Astrocyte of the hippocampus (primary cell): ENCODE data around the gene ECM1.

Experiments
- DNase-seq: peaks from one replicate; pipeline ENCODE4 v3.0.0; 2011; ENCODE audit warnings: low read depth, low spot score

Gene ECM1

DNA sequence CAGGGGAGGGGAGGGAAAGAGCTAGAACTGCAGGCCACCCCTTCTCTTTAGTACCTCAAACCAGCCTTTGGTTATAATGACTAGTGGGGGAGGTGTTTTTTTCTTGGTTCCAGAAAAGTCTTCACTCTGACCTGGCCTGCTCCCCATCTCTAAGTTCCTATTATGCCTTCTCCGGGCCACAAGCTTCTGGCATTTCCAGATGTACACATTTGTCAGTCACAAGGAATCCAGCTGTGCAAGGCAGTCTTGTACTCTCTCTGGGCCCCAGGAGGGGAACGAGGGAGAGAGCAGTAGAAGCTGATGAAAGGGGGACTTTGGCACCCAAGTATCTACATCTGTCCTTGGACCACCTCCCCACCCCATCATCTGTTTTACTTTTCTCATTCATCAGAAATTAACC is 4.9 kb downstream of the ECM1 start:
- DNase-seq, result no peak

DNA sequence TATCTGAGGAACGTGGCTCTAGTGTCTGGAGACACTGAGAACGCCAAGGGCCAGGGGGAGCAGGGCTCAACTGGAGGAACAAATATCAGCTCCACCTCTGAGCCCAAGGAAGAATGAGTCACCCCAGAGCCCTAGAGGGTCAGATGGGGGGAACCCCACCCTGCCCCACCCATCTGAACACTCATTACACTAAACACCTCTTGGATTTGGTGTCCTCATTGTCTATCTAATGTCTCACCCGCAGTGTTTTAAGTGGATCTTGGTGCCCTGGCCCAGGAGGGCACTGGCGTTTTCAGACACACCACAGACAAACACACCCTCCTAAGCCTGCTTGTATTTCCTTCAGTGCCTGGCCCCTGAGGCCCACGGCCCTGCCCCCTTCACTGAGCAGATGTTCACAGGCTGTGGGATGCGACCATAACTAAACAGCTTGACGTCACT is 5.5 kb downstream of the ECM1 start:
- no peak for DNase-seq

DNA sequence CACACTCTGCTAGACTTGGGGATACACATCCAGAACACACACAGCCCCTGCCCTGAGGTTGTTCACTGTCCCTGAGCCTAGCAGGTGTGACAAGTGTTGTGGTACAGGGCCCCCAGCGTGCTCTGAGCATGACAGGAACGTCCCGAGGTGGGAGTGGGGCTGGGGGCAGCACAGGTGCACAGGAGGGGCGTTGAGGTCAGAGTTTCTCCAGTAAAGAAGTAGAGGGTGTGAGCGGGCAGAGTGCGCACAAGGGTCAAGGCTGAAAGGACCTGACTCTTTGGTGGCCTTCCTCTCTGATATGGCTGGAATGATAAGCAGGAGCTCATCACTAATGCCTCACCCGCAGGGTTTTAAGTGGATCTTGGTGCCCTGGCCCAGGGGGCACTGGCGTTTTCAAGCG is 6.4 kb downstream of the ECM1 start:
- no peak for DNase-seq

DNA sequence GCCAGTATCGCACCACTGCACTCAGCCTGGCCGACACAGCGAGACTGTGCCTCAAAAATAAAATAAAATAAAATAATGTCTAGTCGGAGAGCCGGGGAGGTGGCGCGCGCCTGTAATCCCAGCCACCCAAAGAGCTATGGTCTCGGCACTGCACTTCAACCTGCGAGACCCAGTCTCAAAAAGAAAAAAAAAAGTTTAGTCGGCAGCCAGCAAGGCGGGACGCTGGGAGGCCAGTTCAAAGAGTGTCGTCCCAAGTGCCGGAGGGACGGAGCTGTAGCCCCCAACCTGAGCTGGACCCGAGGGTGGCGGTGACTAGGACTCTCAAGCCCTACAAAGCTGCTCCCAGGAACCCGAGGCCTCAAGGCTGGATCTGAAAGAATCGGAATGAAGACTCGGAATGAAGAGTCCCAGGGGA is 7.0 kb downstream of the ECM1 start:
- no peak for DNase-seq

DNA sequence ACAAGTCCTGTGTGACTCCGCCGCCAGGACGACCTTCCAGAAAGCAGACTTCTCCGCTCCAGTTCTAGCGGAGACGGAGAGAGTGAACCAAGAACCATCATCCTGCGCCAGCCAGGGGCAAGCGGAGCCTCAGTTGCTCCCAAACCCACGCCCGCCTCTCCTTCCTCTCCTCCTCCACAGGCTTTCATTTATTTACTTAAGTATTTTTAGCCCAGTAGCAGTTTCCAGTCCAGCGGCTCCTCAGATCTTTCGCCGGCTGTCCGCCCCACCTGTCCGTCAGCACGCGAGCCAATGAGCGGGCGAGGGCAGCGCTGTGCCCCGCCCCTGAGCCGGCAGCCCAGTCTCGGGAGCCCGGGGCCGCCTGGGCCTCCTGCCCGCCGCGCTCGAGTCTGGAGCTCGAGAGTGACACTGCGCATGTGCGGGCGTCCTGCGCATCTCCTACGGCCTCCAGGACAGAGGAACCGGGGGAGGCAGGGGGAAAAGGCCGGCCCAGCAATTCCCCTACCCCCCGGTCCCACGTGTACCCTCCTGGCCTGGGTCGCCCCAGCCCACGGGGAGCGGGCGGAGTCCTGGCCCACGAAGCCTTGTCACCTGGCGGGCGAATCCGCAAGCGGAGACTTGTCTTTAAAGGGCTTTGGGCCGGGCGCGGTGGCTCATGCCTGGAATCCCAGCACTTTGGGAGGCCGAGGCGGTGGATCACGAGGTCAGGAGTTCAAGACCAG is 7.6 kb downstream of the ECM1 start, which contains the start of gene FALEC:
FALEC (plus strand) TSS at position 425 of the 722 bp plus-strand sequence.
- DNase-seq, result peak; percentile 99

DNA sequence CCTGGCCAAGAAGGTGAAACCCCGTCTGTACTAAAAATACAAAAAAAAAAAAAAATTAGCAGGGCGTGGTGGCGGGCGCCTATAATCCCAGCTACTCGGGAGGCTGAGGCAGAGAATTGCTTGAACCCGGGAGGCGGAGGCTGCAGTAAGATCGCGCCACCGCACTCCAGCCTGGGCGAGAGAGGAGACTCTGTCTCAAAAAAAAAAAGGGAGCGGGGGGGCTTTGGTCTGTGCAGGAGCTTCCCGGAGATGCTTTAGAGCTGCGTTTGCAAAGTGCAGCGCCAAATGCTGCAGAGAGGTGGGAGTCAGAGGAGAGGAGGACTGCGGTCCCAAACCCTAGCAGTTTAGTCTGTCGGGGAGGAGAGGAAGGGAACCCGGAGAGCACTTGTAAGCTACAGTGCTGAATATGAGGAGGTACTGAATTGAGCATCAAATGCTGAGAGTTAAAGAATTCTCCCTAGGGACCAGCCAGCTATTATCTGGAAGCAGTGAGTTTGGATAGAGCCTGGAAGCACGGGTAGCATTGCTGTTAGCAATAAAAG is 8.2 kb downstream of the ECM1 start:
- peak; percentile 46 for DNase-seq

DNA sequence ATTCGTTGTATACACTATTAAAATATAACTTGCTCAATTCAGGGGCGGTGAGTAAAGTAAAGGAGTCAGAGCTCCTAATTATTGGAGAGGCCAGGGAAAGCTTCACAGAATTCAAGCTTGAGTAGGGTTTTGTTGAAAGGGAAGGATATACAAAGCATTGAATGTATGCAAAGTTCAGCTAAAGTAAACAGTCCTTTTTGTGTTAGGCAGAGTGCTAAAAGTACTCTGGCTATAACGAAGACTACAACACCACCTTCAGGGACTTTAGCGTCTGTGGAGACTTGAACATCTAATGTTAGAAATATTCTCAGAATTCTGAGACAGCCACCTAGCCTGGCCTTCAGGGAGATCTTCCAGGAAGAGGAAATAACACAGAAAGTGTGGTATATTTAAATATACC is 8.7 kb downstream of the ECM1 start:
- DNase-seq, result peak; percentile 28

DNA sequence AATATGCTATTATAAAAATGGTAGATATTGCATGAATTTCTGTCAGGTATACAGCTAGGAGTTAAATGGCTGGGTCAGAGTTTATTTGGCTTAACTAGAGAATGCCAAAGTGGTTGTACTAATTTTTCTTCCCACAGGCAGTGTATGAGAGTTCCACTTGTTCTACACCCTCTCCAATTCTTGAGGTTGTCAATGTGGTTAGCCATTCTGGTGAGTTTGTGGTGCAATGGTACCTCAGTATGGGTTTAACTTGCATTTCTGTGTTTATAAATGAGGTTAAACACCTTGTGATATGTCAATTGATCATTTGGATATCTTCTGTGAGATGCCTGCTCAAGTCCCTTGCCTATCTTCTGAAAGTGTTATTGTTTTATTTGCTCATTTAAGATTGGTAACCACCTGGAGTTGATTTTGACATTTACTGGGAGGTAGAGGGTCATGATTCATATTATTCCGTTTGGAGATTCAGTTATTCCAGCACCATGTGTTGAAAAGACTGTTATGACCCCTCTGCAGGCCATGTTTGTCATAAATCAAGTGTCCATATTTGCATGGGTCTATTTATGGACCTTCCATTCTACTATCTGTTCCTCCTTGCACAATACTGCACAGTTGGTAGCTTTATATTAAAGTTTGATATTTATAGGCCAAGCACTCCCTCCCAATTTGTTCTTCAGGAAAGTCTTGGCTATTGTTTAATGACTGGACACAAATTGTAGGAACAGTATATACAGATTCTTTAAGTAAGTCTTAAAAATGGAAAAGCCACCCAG is 13.5 kb downstream of the ECM1 start:
- no peak for DNase-seq

DNA sequence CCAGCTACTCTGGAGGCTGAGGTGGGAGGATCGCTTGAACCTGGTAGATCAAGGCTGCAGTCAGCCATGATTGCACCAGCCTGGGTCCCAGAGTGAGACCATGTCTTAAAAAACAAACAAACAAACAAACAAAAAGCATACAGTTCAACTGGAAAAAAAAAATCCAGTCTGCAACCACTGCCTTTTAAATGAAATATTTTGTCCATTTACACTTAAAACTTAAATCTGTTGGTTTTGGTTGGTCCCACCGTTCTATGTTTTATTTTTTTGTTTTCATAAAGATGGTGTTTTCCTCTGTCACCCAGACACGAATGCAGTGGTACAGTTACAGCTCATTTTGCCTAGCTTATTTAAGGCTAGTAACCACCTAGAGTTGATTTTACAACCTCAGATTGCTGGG is 17.4 kb downstream of the ECM1 start:
- DNase-seq, result no peak

DNA sequence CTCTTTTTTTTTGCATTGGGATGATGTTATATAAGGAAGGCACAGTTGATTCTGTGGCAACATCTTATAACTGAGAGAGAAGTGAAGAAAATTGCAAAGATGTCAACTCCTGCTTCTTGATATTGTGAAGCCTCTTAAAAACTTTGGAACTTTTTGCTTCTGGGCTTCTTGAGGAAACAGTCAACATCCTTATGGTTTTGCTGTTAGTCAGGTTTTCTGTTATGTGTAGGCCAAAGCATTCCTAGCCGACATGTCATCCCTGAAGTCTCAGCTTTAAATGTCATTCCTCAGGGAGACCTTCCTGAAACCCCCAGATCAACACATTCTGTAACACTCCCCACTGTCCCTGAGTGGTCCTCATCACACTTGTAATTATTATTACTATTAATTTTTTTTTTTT is 20.3 kb downstream of the ECM1 start:
- peak; percentile 75 for DNase-seq

DNA sequence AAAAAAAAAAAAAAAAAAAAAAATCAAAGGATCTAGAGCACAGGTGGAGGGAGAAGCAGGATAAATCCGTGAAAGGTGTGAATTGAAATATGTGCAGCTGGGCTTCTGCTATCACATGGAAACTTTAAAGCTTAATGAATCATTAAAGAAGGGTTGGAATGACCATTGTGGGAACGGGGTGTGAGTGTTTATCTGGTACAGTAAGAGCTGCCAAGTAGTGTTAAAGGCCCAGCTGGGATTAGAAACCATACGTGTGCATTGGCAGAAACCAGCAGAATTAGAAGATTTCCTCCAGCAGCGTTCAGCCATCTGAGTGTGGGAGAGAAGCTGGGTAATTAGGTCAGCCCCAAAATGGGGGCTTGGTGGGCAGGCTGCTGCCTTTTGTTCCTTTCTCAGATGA is 21.1 kb downstream of the ECM1 start:
- DNase-seq, result peak; percentile 84

DNA sequence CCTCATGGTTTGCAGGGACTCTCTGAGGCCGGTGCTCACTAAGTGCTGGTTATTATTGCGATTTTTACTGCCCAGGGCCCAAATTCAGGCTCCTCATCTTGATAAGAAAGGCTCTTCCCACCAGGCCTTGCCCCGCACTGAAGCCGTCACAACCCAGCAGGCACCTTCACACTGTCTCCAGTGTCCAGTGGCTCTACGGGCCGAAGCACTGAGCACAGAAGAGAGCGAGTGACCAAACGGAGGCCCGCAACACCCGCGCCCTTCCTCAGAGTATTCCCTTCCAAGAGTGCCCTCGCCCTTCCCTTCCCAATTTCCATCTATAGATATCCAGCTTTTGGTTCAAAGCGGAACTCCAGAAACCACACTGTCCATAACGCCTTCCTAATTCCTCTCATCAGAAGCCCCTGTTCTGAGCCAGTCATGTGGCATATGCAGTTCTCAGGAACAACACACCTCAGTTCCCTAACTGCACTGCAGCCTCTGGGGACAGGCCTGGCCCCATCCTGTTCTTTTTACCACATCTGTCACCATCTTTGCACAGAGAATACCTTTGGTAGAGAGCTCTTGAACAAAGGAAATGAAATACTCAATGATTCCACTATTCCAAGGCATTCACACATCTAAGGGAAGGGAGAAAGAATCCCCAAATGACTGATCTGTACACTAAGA is 22.7 kb downstream of the ECM1 start:
- no peak for DNase-seq

DNA sequence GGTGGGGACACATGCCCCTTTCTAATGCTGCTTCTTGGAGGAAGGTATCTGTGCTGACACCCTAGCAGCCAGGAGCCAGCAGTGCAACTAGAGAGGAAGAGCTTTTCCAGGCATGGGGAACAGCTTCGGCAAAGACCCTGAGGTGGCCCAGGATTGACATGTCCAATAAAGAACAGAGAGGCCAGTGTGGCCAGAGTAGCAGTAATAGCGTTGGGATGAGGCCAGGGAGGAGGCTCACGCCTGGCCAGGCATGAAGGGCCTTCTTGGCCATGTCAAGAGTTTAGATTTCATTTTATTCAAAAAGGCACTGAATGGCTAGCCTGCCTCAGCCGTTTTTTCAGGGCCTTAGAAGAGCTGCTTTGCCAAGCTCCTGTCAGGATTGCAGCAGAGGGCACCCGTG is 25.0 kb downstream of the ECM1 start:
- no peak for DNase-seq

DNA sequence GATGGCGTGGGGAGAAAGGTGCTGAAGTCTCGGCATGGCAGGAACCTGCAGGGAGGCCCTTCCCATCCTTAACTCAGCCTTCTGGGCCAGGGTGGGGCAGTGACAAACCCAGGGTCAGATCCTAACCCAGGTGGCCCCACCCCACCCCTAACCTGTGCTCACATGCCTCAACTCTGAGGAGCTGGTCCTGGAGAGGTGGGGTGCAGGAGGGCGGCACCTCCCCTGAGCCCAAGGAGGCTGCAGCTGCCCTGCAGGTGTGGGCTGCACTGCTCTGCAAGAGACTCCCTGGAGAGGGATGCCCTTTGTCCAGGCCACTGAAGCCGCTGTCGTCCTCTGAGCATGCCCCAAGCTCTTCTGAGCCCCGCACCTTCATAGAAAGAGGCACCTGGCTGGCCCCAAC is 26.1 kb downstream of the ECM1 start:
- no peak for DNase-seq

DNA sequence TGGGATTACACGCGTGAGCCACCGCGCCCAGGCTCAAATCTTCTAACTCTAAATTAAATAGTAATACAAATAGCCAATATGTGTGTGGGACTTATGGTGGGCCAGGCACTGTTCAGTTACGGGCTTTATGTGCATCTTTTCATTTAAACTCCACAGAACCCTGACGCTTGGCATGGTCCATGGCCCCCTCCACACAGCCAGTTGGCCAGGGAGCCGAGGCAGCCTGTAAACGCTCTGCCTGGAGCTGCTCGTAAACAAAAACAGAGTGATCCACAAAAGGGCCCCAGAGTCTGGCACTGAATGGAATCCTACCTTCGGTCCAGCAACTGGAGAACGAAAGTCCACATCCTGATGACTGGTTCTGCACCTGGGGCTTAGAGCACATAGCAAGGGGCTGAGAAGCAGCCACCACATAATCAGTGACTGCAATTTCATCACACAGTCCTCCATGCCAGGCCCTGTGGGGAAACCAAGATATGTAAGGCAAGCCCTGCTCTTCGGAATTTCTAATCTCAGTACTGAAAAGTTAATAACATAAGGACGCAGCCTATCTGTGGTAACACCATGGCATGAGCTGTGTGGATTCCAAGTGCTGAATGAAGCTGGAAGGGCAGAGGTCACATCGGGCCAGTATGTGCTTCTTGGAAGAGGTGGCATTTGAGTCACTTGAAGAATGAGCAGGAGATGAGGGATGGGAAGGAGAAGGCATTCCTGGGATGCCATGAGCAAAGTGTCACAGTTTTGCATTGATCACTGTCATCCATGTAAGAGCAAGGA is 27.8 kb downstream of the ECM1 start:
- DNase-seq, result peak; percentile 56

DNA sequence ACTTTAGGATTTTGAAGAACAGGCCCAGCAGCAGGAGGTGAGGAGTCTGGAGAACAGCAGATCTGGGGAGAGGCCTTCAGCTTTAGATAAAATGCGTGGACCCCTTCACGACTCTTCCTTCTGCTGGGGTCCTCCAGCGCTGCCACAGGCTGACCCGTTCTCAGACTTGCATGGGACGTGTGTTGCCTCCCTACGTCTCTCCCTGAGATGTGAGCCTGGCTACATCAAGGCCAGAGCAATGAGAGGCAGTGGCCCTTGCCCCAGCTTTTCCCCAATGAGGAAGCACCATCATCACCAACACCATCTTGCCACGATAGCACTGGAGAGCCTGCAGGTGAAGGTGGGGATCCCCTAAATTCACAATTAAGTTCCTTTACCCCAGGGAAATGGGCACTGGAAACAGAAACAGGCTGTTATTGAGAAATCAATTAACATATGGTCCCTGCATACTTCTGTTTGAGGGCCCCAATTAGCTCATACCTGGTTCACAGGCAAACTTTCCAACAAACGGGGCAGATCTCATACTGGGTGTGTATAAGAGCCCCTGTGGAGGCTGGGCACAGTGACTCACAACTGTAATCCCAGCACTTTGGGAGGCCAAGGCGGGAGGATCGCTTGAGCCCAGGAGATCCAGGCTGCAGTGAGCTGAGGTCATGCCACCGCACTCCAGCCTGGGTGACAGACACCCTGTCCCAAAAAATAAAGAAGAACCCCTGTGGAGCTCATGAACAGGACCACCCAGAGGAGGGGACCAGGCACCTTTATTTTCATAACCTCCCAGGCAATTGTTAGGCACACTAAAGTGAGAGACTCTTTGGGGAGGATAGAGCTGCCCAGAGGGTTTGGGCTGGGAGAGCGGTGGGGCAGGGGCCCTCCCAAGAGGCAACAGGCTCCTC is 29.2 kb downstream of the ECM1 start:
- DNase-seq, result no peak

DNA sequence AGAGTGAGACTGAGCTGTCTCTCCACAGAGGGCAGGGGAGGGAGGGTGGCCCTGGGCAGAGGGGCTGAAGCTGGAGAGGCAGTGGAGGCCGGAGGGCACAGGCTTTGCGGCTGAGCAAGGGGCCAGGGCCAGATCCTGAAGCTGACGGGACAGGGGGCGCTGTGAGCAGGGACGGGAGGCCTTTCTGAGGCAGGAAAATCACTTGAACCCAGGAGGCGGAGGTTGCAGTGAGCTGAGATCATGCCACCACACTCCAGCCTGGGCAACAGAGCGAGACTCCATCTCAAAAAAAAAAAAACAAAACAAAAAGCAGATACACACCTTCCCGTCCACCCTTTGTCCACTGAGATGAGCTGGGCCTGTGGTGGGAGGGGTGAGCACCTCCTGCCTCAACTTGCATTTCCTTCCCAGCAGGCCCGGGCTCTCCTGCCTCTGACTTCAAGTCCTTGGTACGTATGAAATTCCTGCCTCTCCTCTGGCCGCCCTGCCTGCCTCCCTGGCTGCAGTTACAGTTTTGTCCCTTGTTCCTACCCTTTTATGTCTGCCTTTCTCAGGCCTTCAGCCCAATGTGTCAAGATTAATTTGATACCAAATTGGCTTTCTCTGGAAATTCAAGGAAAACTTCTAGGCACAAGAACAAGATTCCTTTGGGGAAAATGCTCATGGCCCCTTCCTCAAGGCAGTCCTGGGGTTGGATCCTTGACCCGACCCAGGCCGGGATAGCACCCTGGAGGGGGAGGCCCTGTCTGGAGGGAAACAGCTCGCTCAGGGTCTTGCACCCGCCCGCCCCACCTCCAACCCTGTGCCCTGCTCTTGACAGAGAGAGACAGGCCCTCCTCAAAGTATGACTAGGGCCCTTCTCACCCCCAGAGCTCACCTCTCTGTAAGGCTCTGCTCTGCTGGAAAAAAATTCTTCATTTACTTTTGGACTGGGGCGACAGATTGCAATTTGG is 30.1 kb downstream of the ECM1 start:
- DNase-seq, result peak; percentile 84

DNA sequence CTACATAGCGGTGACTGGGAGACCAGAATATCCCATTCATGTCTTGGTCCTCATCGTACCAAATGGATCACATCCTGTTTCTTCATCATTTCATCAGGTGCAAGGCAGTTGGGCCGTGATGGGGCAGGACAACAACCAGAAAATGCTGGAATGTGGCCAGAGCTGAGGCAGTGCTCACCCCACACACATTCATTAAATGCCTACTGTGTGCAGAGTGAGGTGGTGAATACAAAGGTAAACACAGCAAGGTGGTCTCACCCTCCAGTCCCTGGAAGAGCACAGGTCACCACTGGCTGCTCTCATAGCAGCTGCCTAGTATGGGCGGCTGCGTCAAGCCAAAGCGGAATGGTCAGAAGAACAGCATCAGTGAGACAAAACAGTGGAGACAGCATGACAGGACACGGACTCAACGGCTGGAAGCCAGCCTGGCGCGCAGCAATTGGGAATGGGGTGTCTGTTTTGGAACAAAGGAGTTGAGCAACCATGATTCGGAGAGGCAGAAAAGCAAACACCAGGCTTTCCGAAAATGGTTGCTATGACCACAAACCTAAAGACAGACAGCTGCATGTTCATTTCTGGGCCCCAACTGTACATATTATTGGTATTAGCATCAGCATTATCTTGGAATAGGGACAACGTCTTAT is 35.7 kb downstream of the ECM1 start:
- DNase-seq, result peak; percentile 7

DNA sequence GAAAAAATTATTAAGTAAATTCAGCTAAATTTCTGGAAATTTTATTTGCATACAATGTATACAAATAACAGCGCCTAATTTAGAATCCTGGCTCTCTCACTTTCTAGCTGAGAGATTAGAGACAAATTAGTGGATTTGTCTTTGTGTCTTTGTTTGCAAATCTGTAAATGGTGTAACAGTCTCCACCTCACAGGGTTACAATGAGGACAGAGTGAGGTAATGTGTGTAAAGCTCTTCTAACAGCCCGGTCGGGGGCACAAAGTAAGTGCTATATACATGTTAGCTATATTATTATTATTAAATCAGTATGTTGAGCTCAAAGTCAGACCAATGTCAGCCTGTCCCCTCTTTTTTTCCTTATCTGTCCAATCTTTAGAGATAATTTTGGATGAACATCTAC is 36.3 kb downstream of the ECM1 start:
- DNase-seq, result no peak
